ENCODE results near the gene BIRC6. TPM values are rescaled to one million over a fixed set of nuclear protein-coding genes. Genes with fewer than 3 reads are reported as not detected.

BIRC6 gene
- total and polyA plus RNA-seq, 2 of the 8 experiments (the other 6 are each of a cell fraction or from before 2014, with no cell fraction given), result 32.5 to 69.5 TPM

GRCh38 chr2:32478889-32479620 is 122.2 kb downstream of the BIRC6 start:
- 93 to 100% methylated on average over 1 to 8 of the region's 8 CpGs for WGBS, 2 experiments (ENCODE audit: extremely low coverage in 1 of 2, insufficient coverage in 1 of 2, insufficient read length in 1 of 2, insufficient replicate concordance in 2 of 2, low coverage in 1 of 2, low lambda C conversion rate in 2 of 2, missing lambda C conversion rate in 1 of 2)
- H2AFZ ChIP-seq (ENCODE audit: low read length), result no peak overlapping the region
- no peak overlapping the region for H2BK15ac ChIP-seq (ENCODE audit: low read length)
- no peaks in the 10 kb centered on the region for H3K4me1 ChIP-seq (replicated peaks in 1 of 4; ENCODE audit: control insufficient read depth in 3 of 4, insufficient read depth in 4 of 4, low read length in 3 of 4)
- H3K23me2 ChIP-seq (ENCODE audit: low read depth, low read length), result no peaks in the 10 kb centered on the region
- H3K9ac ChIP-seq (replicated peaks in 1 of 4; ENCODE audit: extremely low read depth in 1 of 4, low read depth in 3 of 4, low read length in 3 of 4), result no peak overlapping the region
- CTCF ChIA-PET (ENCODE audit: partially characterized antibody), result no interaction called here
- no peak overlapping the region for H2BK120ac ChIP-seq (replicated peaks; ENCODE audit: low read depth, low read length)
- no peak overlapping the region for H3K4ac ChIP-seq (replicated peaks; ENCODE audit: insufficient read length, low read depth, low read length)
- no peak overlapping the region for H4K91ac ChIP-seq (replicated peaks; ENCODE audit: insufficient read length, low read length)
- POLR2A ChIA-PET (ENCODE audit: partially characterized antibody), result interaction anchor here (1.3 kb wide), 1 partner anchor 122 kb away, joined by 3 read pairs; the partner anchor contains the start of gene BIRC6
- no peaks in the 10 kb centered on the region for H3K79me2 ChIP-seq (ENCODE audit: control insufficient read depth in 1 of 2, insufficient read depth in 2 of 2, low read length in 2 of 2)
- no peak overlapping the region for H3K18ac ChIP-seq (ENCODE audit: extremely low read depth, low read length)
- DNase-seq (ENCODE audit: low read depth in 1 of 2, low spot score in 2 of 2) (no peak), FAIRE-seq (no peak)
- H2BK12ac ChIP-seq (ENCODE audit: low read depth, low read length), result no peak overlapping the region
- no peak overlapping the region for H3K4me2 ChIP-seq (ENCODE audit: insufficient read depth in 1 of 2, low read depth in 2 of 2, low read length in 2 of 2)
- no peak overlapping the region for H2BK20ac ChIP-seq (ENCODE audit: low read length)
- H4K5ac ChIP-seq (ENCODE audit: insufficient read length, low read depth, low read length), result no peak overlapping the region
- H3K56ac ChIP-seq (replicated peaks; ENCODE audit: insufficient read length, low read depth, low read length), result no peak overlapping the region
- H3K14ac ChIP-seq (ENCODE audit: insufficient read length), result no peak overlapping the region
- H3K23ac ChIP-seq (ENCODE audit: insufficient read length), result no peak overlapping the region
- H3K27me3 ChIP-seq (replicated peaks in 1 of 4; ENCODE audit: control insufficient read depth in 3 of 4, extremely low read depth in 1 of 4, insufficient read depth in 3 of 4, low read length in 3 of 4), result no peaks in the 10 kb centered on the region
- peaks cover 0 to 80% (median 14%) of the 10 kb centered on the region in 4 experiments; a peak in 7 of 8 replicates for H3K36me3 ChIP-seq (ENCODE audit: control insufficient read depth in 2 of 4, insufficient read depth in 4 of 4, low read length in 3 of 4)
- H3K4me3 ChIP-seq (ENCODE audit: extremely low read depth in 1 of 4, insufficient read depth in 2 of 4, low read depth in 3 of 4, low read length in 4 of 4), result no peak overlapping the region
- no peaks in the 10 kb centered on the region for H3K79me1 ChIP-seq (ENCODE audit: low read depth, low read length)
- H3K27ac ChIP-seq (ENCODE audit: low read depth, low read length), result no peak overlapping the region
- H2AK5ac ChIP-seq (ENCODE audit: low read depth, low read length), result no peak overlapping the region
- no peaks in the 10 kb centered on the region for H3K9me3 ChIP-seq (ENCODE audit: insufficient read depth in 2 of 2, low read depth in 1 of 2, low read length in 1 of 2)
- no peak overlapping the region for H4K8ac ChIP-seq (ENCODE audit: extremely low read depth, insufficient read depth, low read length)
- H4K20me1 ChIP-seq (replicated peaks in 1 of 2; ENCODE audit: control insufficient read depth in 1 of 2, insufficient read depth in 2 of 2, low read length in 2 of 2), result peaks cover 0 to 2% of the 10 kb centered on the region in 2 experiments
- no peak overlapping the region for H2BK5ac ChIP-seq (ENCODE audit: low read depth, low read length)
- TF ChIP-seq JUN (IDR thresholded peaks at IDR 0.05; ENCODE audit: low read depth, low read length), result no peak
- no peak for TF ChIP-seq SUZ12 (IDR thresholded peaks at IDR 0.05; ENCODE audit: low read length)
- TF ChIP-seq HDAC2 (IDR thresholded peaks at IDR 0.05; ENCODE audit: borderline replicate concordance in 1 of 2, low read depth in 2 of 2, low read length in 2 of 2), result no peak
- TF ChIP-seq SIN3A (conservative IDR thresholded peaks at IDR 0.05 in 1 of 2, IDR thresholded peaks at IDR 0.05 in 1 of 2; ENCODE audit: low read depth in 1 of 2, low read length in 2 of 2), result no peak
- no peak for TF ChIP-seq BACH1 (IDR thresholded peaks at IDR 0.05; ENCODE audit: low read length)
- TF ChIP-seq SAP30 (IDR thresholded peaks at IDR 0.05; ENCODE audit: insufficient read depth, insufficient replicate concordance, low read length), result no peak
- TF ChIP-seq, protein P1, sequence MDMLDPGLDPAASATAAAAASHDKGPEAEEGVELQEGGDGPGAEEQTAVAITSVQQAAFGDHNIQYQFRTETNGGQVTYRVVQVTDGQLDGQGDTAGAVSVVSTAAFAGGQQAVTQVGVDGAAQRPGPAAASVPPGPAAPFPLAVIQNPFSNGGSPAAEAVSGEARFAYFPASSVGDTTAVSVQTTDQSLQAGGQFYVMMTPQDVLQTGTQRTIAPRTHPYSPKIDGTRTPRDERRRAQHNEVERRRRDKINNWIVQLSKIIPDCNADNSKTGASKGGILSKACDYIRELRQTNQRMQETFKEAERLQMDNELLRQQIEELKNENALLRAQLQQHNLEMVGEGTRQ (IDR thresholded peaks at IDR 0.05; ENCODE audit: low read length), result no peak
- TF ChIP-seq RBBP5 (IDR thresholded peaks at IDR 0.05; ENCODE audit: borderline replicate concordance, low read depth, low read length), result no peak
- TF ChIP-seq, protein P2, sequence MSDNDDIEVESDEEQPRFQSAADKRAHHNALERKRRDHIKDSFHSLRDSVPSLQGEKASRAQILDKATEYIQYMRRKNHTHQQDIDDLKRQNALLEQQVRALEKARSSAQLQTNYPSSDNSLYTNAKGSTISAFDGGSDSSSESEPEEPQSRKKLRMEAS (IDR thresholded peaks at IDR 0.05), result no peak
- TF ChIP-seq FOSL1 (IDR thresholded peaks at IDR 0.05; ENCODE audit: insufficient read depth, low read depth, low read length), result no peak
- no peak for TF ChIP-seq SP2 (IDR thresholded peaks at IDR 0.05; ENCODE audit: low read length)

Measured in H1 (cell line).